Body of pancreas (tissue), 4 donors: Measurements from ENCODE around the gene NDUFC2.
"Not testable (repeated sequence)": the region's sequence is repeated elsewhere in the genome, so short reads cannot be mapped to it uniquely, and the experiment has no call there.

Experiments
- POLR2A ChIP-seq, 3 donors: fragments of 450-650 bp; IDR thresholded peaks; one replicate each; pipeline ENCODE4 v1.6.1; 2016; ENCODE audit warnings: antibody characterized with exemption in 3 of 3, mild to moderate bottlenecking in 2 of 3
- TF ChIP-seq, protein P1 (sequence below), 7 experiments: fragments of 450-650 bp in 4 of 7; fragments of 200-600 bp in 3 of 7; sonication (generic) in 3 of 7; IDR thresholded peaks; one replicate each; pipeline ENCODE4 v1.5.1; 2016 to 2019; ENCODE audit warnings: antibody characterized with exemption in 7 of 7

DNA sequence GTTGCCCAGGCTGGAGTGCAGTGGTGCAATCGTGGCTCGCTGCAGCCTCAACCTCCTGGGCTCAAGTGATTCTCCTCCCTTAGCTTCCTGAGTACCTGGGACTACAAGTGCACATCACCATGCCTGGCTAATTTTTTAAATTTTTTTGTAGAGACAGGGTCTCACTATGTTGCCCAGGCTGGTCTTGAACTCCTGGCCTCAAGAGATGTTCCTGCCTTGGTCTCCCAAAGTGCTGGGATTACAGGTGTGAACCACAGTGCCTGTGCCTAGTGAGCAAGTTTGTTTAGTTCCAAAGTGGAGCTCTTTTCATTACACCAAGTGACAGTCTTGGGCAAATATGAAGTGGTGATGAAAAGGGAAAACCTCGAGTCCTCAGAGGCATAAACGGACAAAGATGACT, 2.1 kb downstream of the NDUFC2 start:
- TF ChIP-seq, protein P1, sequence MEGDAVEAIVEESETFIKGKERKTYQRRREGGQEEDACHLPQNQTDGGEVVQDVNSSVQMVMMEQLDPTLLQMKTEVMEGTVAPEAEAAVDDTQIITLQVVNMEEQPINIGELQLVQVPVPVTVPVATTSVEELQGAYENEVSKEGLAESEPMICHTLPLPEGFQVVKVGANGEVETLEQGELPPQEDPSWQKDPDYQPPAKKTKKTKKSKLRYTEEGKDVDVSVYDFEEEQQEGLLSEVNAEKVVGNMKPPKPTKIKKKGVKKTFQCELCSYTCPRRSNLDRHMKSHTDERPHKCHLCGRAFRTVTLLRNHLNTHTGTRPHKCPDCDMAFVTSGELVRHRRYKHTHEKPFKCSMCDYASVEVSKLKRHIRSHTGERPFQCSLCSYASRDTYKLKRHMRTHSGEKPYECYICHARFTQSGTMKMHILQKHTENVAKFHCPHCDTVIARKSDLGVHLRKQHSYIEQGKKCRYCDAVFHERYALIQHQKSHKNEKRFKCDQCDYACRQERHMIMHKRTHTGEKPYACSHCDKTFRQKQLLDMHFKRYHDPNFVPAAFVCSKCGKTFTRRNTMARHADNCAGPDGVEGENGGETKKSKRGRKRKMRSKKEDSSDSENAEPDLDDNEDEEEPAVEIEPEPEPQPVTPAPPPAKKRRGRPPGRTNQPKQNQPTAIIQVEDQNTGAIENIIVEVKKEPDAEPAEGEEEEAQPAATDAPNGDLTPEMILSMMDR (IDR thresholded peaks at IDR 0.05), result not testable (repeated sequence)
- TF ChIP-seq POLR2A (IDR thresholded peaks at IDR 0.05), result not testable (repeated sequence)
